CD4-positive, alpha-beta T cell treated with Interleukin-4 for 4 hours (primary cell): ENCODE measurements around the gene GPC5.
"Not testable (repeated sequence)": the region's sequence is repeated elsewhere in the genome, so short reads cannot be mapped to it uniquely, and the experiment has no call there.

Experiments
- DNase-seq: peaks from one replicate; pipeline ENCODE4 v3.0.0-alpha.2; 2020

GPC5 gene

DNA sequence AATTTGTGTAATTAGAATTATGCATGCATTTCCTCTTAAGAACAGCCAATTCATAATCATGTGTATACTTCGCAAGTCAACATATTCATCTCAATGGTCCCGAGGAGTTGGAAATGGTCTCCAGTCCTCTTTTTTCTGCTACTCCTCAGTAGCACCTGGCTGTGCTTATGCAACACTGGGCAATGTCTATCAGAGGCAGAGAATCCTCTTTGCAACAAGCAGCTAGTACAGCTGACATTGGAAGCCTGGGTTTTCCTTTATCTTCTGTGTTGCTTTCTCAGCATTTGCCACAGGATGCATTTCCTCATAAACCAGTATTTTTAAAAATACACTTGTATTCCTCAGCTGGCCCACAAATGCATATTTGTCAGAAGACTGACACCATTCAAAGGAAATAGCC is 1422.9 kb downstream of the GPC5 start:
- no peak for DNase-seq

DNA sequence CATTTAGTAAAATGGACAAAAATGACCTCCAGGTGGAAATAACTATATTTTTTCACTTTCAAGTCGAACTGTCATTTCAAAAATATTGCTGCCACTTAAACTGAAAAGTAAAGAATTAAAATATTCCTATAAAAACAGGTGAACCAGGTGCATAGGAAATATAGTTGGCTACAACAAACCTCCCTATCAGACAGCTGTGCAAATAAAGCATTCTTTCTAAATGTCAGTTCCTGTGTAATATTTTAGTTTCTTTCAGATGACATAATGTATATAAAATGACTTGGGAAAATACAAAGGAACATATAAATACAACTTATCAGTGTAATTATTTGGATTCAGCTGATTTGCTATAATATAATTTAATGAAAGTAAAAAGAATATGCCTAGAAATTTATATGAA is 1424.6 kb downstream of the GPC5 start:
- no peak for DNase-seq

GRCh38 chr13:92825938-92826596 is 1427.6 kb downstream of the GPC5 start:
- DNase-seq = no peak

- no peak for DNase-seq
Measured at GRCh38 chr13:92827503-92827902, 1429.1 kb downstream of the GPC5 start.

- no peak for DNase-seq
Measured at GRCh38 chr13:92829930-92830329, 1431.5 kb downstream of the GPC5 start.

DNA sequence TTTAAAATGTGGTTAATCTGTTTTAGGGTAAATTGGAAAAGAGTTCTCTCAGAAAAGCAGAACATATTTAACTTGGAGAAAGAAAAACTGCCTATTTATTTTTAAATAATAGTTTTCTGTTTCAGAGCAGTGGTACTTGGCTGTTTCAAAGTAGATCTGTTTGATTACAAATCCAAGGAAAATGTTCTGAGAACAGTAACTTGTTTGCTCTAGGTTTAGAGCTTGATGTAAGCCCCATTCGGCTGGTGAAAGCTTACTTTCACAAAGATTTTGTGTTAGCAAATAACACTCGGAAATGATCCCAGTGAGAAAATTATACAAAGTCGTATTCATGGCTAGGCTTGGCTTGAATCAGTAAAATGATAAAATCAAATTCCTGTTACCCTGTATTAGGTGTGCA is 1432.4 kb downstream of the GPC5 start:
- DNase-seq = no peak

DNA sequence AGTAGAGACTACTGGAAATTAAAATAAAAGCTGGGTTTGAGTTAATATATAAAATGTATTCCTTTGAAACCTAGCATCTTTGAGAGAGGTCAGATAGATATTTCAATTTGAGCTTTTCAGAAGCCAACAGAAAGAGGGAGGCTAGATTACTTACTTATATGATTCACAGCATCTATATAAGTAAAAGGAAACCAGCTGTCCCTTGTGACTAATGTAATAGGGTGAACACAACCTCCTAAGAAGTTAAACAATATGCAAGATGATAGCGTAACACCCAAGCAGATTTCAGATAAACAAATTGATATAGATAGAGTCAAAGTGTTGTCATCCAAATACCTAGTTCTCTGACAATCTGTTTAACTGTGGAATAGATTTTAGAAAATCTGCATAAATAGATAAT is 1434.7 kb downstream of the GPC5 start:
- no peak for DNase-seq

DNA sequence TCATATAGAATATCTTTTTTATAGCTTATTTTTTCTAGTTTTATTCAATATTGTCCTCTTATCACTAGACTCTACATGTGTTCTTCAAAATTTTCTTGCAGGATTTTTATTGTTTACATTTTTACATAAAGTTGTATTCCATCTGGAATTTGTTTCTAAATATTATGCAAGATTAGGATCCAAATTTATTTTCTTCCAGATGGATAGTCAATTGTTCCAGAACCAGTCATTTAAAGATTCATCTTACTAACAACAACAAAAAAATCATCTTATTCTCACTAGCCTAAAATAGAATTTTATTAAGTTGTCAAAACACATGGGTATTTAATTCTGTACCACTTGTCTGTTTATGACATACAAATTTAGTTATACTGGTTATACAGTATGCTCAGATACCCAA is 1437.8 kb downstream of the GPC5 start:
- DNase-seq = no peak

- DNase-seq = no peak
Measured at GRCh38 chr13:92838786-92839185, 1440.4 kb downstream of the GPC5 start.

DNA sequence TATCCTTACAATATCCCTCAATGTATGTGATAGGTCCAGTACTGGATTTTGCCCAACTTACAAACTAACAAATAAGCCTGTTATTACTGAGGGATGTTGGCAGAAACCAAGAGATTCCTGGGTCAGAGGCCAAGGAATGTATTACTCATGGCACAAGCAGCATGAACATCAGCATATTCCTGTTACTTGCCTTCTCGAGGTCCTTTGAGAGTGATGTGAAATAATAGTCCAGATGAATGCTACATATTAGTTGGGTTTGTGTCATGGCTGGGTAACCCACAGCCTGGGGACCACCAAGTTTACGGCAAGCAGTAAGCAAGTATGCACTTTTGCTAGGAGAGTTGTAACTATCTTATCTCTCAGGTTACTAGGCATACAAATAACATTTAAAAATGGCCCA is 1443.7 kb downstream of the GPC5 start:
- no peak for DNase-seq

DNA sequence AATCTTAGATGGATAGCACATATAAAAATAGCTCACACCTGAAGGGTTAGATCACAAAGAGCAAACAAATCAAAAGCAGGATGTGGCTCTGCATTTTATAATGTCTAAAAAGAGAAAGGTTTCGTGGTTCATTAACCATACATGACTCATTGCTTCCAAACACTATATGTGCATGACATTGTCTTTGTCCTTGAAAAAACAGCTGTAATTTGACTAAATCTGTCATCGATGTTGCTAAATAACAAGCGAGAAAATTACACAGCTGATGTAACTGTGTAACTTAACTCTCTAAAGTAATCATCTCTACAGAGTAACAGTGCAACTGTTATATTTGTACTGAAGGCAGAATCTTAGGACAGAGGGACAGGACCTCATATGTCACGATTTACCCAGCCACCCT is 1445.1 kb downstream of the GPC5 start:
- no peak for DNase-seq

GRCh38 chr13:92849381-92849780 is 1451.0 kb downstream of the GPC5 start:
- no peak for DNase-seq

GRCh38 chr13:92864584-92865284 is 1466.3 kb downstream of the GPC5 start:
- DNase-seq = no peak

DNA sequence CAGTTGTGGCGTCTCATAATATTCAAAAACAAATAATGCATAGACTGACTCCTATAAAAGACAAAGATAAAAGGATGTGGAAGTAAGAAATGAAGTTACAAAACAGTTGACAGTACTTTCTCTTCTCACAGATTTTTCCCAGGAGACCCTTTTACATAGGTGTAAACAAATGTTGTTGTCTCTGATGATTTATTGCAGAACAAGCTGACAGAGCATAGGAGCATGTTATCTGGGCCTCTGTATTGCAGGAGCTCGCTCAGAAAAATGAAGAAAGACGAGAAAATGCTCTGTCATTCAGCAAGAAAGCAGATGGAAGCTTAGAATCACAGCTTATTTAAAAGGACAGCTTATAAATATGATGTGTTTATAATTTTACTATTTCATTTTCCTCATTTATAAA is 1474.6 kb downstream of the GPC5 start:
- no peak for DNase-seq

GRCh38 chr13:92886535-92887077 is 1488.2 kb downstream of the GPC5 start:
- no peak for DNase-seq

GRCh38 chr13:92894447-92894846 is 1496.0 kb downstream of the GPC5 start:
- no peak for DNase-seq

GRCh38 chr13:92896842-92897241 is 1498.4 kb downstream of the GPC5 start:
- no peak for DNase-seq

GRCh38 chr13:92898946-92899345 is 1500.5 kb downstream of the GPC5 start:
- not testable (repeated sequence) for DNase-seq

GRCh38 chr13:92900446-92900845 is 1502.0 kb downstream of the GPC5 start:
- DNase-seq = no peak

GRCh38 chr13:92901739-92902138 is 1503.3 kb downstream of the GPC5 start:
- no peak for DNase-seq

DNA sequence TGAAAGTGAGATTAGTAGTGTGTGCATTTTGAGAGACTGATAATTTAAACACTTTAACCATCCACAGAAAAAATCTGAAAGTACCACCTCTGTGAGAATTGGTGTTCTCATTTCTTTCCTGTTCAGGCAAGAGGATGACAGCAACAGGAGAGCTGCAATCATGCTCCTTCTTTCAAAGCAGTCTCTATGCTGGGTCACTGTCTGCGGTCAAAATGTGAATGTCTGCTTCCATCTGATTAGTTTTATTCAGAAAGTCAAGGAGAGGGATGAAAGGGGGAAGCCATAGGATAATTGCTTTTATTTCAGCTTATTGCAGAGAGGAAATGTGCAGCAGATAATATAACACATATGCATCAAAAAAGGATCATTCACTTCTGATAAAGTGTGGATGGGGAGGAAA is 1514.2 kb downstream of the GPC5 start:
- no peak for DNase-seq

DNA sequence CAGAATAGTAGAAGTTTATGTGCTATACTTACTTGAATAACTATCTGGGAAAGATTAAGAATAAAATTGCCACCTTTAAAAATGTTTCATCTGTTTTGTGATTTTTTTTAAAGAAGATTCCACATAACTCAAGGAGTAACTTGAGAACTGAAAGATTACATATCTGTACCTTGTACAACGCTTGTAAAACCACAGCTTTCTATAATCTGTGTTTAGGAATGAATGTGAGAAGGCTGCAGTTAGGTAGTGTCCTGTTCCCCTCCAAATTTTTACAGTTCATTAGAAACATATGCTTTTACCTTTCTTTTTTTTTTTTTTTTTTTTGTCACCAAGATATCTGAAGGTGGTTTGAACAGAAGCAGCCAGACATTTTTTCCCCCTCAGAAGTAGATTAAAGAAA is 1515.4 kb downstream of the GPC5 start:
- DNase-seq = no peak
